Mononuclear cell (primary cell): ENCODE measurements around the gene IMMP2L. TPM values are rescaled to one million over a fixed set of nuclear protein-coding genes. Genes with fewer than 3 reads are reported as not detected.

Experiments used
- H3K27me3 ChIP-seq: 2 replicates; pipeline ENCODE4 v1.6.0; 2011; ENCODE audit warnings: low read length, control low read depth; ENCODE audit not compliant: insufficient read depth
- H3K4me1 ChIP-seq: 2 replicates; pipeline ENCODE4 v1.5.1; 2011; ENCODE audit warnings: mild to moderate bottlenecking, low read length, control low read depth; ENCODE audit not compliant: insufficient read depth
- H3K4me3 ChIP-seq: 2 replicates; pipeline ENCODE4 v1.5.1; 2011; ENCODE audit warnings: mild to moderate bottlenecking, low read length, moderate library complexity
- H3K9me3 ChIP-seq: 2 replicates; pipeline ENCODE4 v1.5.1; 2011; ENCODE audit warnings: low read depth, mild to moderate bottlenecking, control low read depth, low read length
- total RNA-seq: library from RNA; depleted of rRNA; stranded (reverse); fragments of >200 nt; gene quantifications from one replicate; pipeline ENCODE4 v1.2.3, GENCODE V29; 2012

IMMP2L gene
- total RNA-seq, 1 donor: 14.6 TPM

DNA sequence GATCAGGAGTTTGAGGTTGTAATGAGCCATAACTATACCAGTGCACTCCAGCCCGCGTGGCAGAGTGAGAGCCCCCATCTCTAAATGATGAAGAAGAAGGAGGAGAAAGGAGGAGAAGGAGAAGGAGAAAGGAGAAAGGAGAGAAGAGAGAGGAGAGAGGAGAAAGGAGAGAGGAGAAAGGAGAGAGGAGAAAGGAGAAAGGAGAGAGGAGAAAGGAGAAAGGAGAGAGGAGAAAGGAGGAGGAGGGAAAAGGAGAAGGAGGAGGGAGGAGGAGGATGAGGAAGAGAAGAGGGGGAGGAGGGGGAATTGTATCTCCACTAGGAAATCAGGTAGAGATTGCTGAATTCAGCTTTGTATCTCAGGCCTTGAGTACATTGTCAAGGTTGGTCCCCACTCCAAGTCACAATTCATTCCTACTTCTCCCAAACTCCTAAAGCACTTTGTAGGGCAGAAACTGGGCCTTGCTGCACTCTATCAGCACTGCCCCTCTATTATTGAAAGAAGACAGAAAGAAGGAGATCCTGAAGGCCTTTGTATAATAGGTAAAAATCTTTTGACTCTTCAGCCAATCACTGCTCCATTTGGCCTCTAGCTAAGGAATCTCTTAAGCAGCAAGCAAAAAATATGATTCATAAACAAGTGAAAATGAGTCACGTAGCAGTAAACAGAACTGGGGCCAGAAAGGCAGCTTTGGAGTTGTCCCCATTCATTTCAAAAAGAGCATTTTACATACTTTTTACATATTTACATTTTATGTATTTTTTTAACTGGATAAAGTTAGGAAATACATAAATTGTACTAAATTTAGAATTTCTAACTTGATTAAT is 178.0 kb downstream of the IMMP2L start:
- Histone ChIP-seq H3K4me1 (no peaks in the 10 kb centered on the region), H3K9me3 (no peaks in the 10 kb centered on the region), H3K27me3 (no peaks in the 10 kb centered on the region), H3K4me3 (no peak overlapping the region)

DNA sequence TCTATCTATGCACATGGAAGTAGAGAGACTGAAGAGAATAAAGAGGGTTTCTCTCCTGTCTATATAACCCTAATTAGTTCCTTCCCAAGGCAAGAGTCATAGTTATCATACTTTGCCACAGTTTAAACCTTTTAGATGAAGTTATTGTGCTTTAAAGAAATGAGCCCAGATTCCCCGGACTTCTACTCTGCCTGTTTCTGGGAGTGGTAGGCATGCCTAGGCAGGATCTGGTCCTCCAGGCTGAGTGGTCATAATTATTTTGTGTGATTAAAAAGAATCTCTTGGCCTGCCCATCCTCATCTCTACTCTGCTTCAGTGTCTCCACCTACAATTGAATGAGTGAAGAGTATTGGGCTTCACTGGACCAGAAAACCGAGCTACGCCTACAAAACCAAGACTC is 179.2 kb downstream of the IMMP2L start:
- Histone ChIP-seq H3K9me3 (no peaks in the 10 kb centered on the region), H3K27me3 (no peaks in the 10 kb centered on the region), H3K4me3 (no peak overlapping the region), H3K4me1 (no peaks in the 10 kb centered on the region)

DNA sequence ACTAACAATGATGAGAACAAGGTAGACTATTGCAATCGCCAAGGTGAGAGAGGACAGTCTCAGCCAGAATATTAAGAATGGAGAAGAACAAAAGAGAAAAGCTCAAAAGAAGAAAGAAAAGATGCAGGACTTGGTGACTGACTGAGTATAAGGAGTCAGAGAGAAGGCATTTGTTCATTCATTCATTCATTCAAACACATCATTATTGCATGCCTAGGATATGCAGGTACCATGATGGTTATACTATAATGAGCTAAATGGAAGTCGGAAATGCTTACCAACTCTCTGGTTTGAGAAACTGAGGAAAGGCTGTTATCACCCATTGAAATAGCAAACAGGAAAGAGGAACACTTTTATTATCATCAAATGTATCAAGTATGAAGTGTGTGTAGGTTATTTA is 180.7 kb downstream of the IMMP2L start:
- Histone ChIP-seq H3K4me1 (no peaks in the 10 kb centered on the region), H3K4me3 (no peak overlapping the region), H3K9me3 (no peaks in the 10 kb centered on the region), H3K27me3 (no peaks in the 10 kb centered on the region)

- no peaks in the 10 kb centered on the region for H3K27me3 ChIP-seq
- no peaks in the 10 kb centered on the region for H3K9me3 ChIP-seq
- no peak overlapping the region for H3K4me3 ChIP-seq
- no peaks in the 10 kb centered on the region for H3K4me1 ChIP-seq
Observed at GRCh38 chr7:111380945-111381344, 181.3 kb downstream of the IMMP2L start.

- Histone ChIP-seq H3K4me3 (no peak overlapping the region), H3K9me3 (no peaks in the 10 kb centered on the region), H3K27me3 (no peaks in the 10 kb centered on the region), H3K4me1 (no peaks in the 10 kb centered on the region)
Observed at GRCh38 chr7:111374027-111374426, 188.3 kb downstream of the IMMP2L start.

GRCh38 chr7:111371437-111371836 is 190.9 kb downstream of the IMMP2L start:
- Histone ChIP-seq H3K27me3 (no peaks in the 10 kb centered on the region), H3K9me3 (no peaks in the 10 kb centered on the region), H3K4me3 (no peak overlapping the region), H3K4me1 (no peaks in the 10 kb centered on the region)

DNA sequence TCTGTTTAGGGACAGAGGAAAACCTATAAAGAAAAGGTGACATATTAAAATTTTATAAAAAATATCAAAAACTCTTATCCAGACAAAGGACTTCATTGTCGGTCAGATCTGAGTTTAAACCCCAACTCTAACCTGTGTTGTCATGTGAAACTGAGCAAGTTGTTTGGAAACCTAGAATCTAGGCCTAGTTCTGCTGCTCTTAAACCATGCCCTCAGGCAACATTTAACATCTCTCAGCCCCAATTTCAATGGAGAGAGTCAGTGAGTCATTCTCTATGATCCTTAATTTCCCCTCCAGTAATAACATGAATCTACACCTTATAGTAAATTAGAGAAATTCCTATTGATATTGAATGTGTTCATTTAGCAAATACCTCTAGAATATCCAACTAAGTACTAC is 192.3 kb downstream of the IMMP2L start:
- H3K4me3 ChIP-seq: no peak overlapping the region
- H3K27me3 ChIP-seq: no peaks in the 10 kb centered on the region
- H3K9me3 ChIP-seq: no peaks in the 10 kb centered on the region
- H3K4me1 ChIP-seq: no peaks in the 10 kb centered on the region

GRCh38 chr7:111368381-111369065 is 193.8 kb downstream of the IMMP2L start:
- H3K27me3 ChIP-seq: no peaks in the 10 kb centered on the region
- H3K9me3 ChIP-seq: no peaks in the 10 kb centered on the region
- no peak overlapping the region for H3K4me3 ChIP-seq
- no peaks in the 10 kb centered on the region for H3K4me1 ChIP-seq

GRCh38 chr7:111364413-111364812 is 197.9 kb downstream of the IMMP2L start:
- Histone ChIP-seq H3K4me1 (no peaks in the 10 kb centered on the region), H3K4me3 (no peak overlapping the region), H3K9me3 (no peaks in the 10 kb centered on the region), H3K27me3 (no peaks in the 10 kb centered on the region)

- Histone ChIP-seq H3K4me1 (no peaks in the 10 kb centered on the region), H3K27me3 (no peaks in the 10 kb centered on the region), H3K4me3 (no peak overlapping the region), H3K9me3 (no peaks in the 10 kb centered on the region)
Observed at GRCh38 chr7:111363099-111363498, 199.2 kb downstream of the IMMP2L start.

GRCh38 chr7:111362506-111363054 is 199.7 kb downstream of the IMMP2L start:
- H3K9me3 ChIP-seq: no peaks in the 10 kb centered on the region
- H3K4me3 ChIP-seq: no peak overlapping the region
- H3K27me3 ChIP-seq: no peaks in the 10 kb centered on the region
- no peaks in the 10 kb centered on the region for H3K4me1 ChIP-seq

GRCh38 chr7:111358915-111359314 is 203.4 kb downstream of the IMMP2L start:
- no peaks in the 10 kb centered on the region for H3K4me1 ChIP-seq
- H3K4me3 ChIP-seq: no peak overlapping the region
- H3K9me3 ChIP-seq: no peaks in the 10 kb centered on the region
- H3K27me3 ChIP-seq: no peaks in the 10 kb centered on the region

- Histone ChIP-seq H3K9me3 (no peaks in the 10 kb centered on the region), H3K4me3 (no peak overlapping the region), H3K27me3 (no peaks in the 10 kb centered on the region), H3K4me1 (no peaks in the 10 kb centered on the region)
Observed at GRCh38 chr7:111357691-111358090, 204.6 kb downstream of the IMMP2L start.

DNA sequence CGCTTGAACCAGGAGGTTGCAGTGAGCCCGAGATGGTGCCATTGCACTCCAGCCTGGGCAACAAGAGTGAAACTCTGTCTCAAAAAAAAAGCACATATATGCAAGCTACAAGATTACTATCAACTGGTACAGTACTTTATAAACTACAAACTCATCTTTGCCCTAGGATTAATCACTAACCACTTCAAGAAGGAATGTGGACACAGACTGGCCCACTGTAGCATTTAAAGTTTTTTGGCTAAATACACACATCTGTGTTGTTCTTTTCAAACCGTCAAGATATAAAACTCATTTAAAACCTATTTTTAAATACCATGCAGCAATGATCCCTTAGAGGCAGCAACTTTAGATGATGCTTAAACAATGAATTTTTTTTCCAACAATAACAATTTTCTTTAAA is 205.4 kb downstream of the IMMP2L start:
- H3K27me3 ChIP-seq: no peaks in the 10 kb centered on the region
- no peak overlapping the region for H3K4me3 ChIP-seq
- no peaks in the 10 kb centered on the region for H3K9me3 ChIP-seq
- no peaks in the 10 kb centered on the region for H3K4me1 ChIP-seq

DNA sequence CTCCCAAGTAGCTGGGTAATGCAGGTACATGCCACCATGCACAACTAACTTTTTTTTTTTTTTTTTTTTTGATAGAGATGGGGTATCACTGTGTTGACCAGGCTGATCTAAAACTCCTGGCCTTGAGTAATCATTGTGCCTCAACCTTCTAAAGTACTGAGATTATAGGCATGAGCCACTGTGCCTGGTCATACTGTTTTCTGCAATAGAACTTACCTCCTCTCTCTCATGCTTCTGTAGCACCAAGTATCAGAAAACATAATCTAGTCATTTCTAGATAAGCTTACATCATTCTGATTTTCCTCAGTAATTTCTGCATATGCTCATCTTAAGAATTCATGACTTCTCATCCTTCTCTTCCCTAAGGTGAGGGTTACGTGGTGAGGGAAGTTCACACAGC is 210.0 kb downstream of the IMMP2L start:
- no peaks in the 10 kb centered on the region for H3K4me1 ChIP-seq
- H3K27me3 ChIP-seq: no peaks in the 10 kb centered on the region
- H3K9me3 ChIP-seq: no peaks in the 10 kb centered on the region

More for the DNA sequence above, 210.0 kb downstream of the IMMP2L start:
- H3K4me3 ChIP-seq: no peak overlapping the region
